GM19455 (cell line): ENCODE results near the gene TP53INP2.
"Not testable (repeated sequence)": the region's sequence is repeated elsewhere in the genome, so short reads cannot be mapped to it uniquely, and the experiment has no call there.

Experiments used
- ATAC-seq: cut with Tn5 transposase; IDR thresholded peaks from one replicate; pipeline ENCODE4 v1.9.1; 2021; ENCODE audit not compliant: unreplicated experiment

The TP53INP2 gene

GRCh38 chr20:34720266-34720665 lies 16.1 kb downstream of the TP53INP2 start:
- ATAC-seq = no peak

- ATAC-seq = not testable (repeated sequence)
Measured at GRCh38 chr20:34722560-34722959, 18.4 kb downstream of the TP53INP2 start.

- ATAC-seq = no peak
Measured at GRCh38 chr20:34724172-34724571, 20.0 kb downstream of the TP53INP2 start.

- no peak for ATAC-seq
Measured at GRCh38 chr20:34729416-34729815, 25.3 kb downstream of the TP53INP2 start.

GRCh38 chr20:34732523-34732922 lies 28.4 kb downstream of the TP53INP2 start:
- no peak for ATAC-seq

GRCh38 chr20:34736106-34736735 lies 32.1 kb downstream of the TP53INP2 start:
- no peak for ATAC-seq

GRCh38 chr20:34743039-34743438 lies 38.9 kb downstream of the TP53INP2 start:
- ATAC-seq = no peak

GRCh38 chr20:34744340-34744739 lies 40.2 kb downstream of the TP53INP2 start:
- no peak for ATAC-seq

- no peak for ATAC-seq
Measured at GRCh38 chr20:34744847-34745246, 40.7 kb downstream of the TP53INP2 start.

- no peak for ATAC-seq
Measured at GRCh38 chr20:34746674-34747073, 42.5 kb downstream of the TP53INP2 start.

- ATAC-seq = no peak
Measured at GRCh38 chr20:34747479-34747878, 43.3 kb downstream of the TP53INP2 start.

- no peak for ATAC-seq
Measured at GRCh38 chr20:34748709-34749108, 44.6 kb downstream of the TP53INP2 start.

- no peak for ATAC-seq
Measured at GRCh38 chr20:34750484-34750883, 46.3 kb downstream of the TP53INP2 start.

- ATAC-seq = no peak
Measured at GRCh38 chr20:34751453-34751852, 47.3 kb downstream of the TP53INP2 start.

- ATAC-seq = no peak
Measured at GRCh38 chr20:34753706-34754461, 49.7 kb downstream of the TP53INP2 start.

- ATAC-seq = no peak
Measured at GRCh38 chr20:34754611-34755010, 50.5 kb downstream of the TP53INP2 start.

- no peak for ATAC-seq
Measured at GRCh38 chr20:34755367-34755766, 51.2 kb downstream of the TP53INP2 start.

- no peak for ATAC-seq
Measured at GRCh38 chr20:34762031-34762555, 57.9 kb downstream of the TP53INP2 start.
